ENCODE measurements around the gene SMAP1. TPM values are rescaled to one million over a fixed set of nuclear protein-coding genes. Genes with fewer than 3 reads are reported as not detected.

SMAP1 gene
- total and polyA plus RNA-seq, 9 of the 15 experiments (the other 6 are each of a cell fraction or from before 2014, with no cell fraction given) = 11.4 to 26.4 (median 15.5) TPM

- Histone ChIP-seq H3K27ac (ENCODE audit: extremely low read depth, low read depth, low read length) (no peak overlapping the region), H3K4me3 (no peak overlapping the region), H3K9me3 (replicated peaks; ENCODE audit: control insufficient read depth, insufficient read depth, low read depth, low read length) (no peaks in the 10 kb centered on the region), H3K27me3 (ENCODE audit: control insufficient read depth in 2 of 2, insufficient read depth in 2 of 2, low read length in 2 of 2) (no peaks in the 10 kb centered on the region), H2AFZ (ENCODE audit: low read depth, low read length) (no peak overlapping the region), H4K20me1 (replicated peaks; ENCODE audit: control insufficient read depth, insufficient read depth, low read length) (0 out of 2 replicates have a peak, but pooled peaks cover 4% of the 10 kb centered on the region), H3K9me1 (ENCODE audit: control insufficient read depth, insufficient read depth, low read length) (no peaks in the 10 kb centered on the region), H3K79me2 (ENCODE audit: control insufficient read depth, insufficient read depth, low read length) (peaks cover 46% of the 10 kb centered on the region), H3K36me3 (ENCODE audit: control insufficient read depth, insufficient read depth, low read length) (no peaks in the 10 kb centered on the region), H3K4me2 (ENCODE audit: insufficient read depth, low read length) (no peak overlapping the region; the same call in 1 of the 2 replicates), H3K9ac (ENCODE audit: insufficient read depth in 1 of 2, low read depth in 2 of 2, low read length in 2 of 2) (no peak overlapping the region; a peak in 1 of 4 replicates), H3K4me1 (replicated peaks in 1 of 2; ENCODE audit: control insufficient read depth in 2 of 2, insufficient read depth in 2 of 2, low read length in 2 of 2) (peaks cover 10 to 13% of the 10 kb centered on the region in 2 experiments; a peak in 3 of 5 replicates)
- POLR2A ChIA-PET = interaction anchor here (0.8 to 2.1 kb wide), 4 partner anchors 12 to 72 kb away, joined by 3 to 9 read pairs (median 4); no protein-coding TSS in a partner anchor
- intact Hi-C loops (cut with micrococcal nuclease) (no loop called here), in situ Hi-C loops (cut with MboI) (no loop called here)
- ATAC-seq (no peak), DNase-seq (ENCODE audit: extremely low read depth in 1 of 4, low spot score in 3 of 4) (no peak), FAIRE-seq (no peak)
- no peak for TF ChIP-seq ZNF583 (CRISPR knock-in tag; IDR thresholded peaks at IDR 0.05)
- TF ChIP-seq ARID3A (IDR thresholded peaks at IDR 0.05; ENCODE audit: borderline replicate concordance, low read depth, low read length) = no peak
- TF ChIP-seq ZNF134 (CRISPR knock-in tag; conservative IDR thresholded peaks at IDR 0.05) = no peak
- TF ChIP-seq NUFIP1 (IDR thresholded peaks at IDR 0.05; ENCODE audit: partially characterized antibody) = no peak
- TF ChIP-seq ZNF24 (IDR thresholded peaks at IDR 0.05) = peak; percentile 64; the same call in 1 of the 2 replicates
- no peak for TF ChIP-seq U2AF2 (optimal IDR thresholded peaks at IDR 0.05; ENCODE audit: low read depth, low read length)
- CTCF ChIA-PET (ENCODE audit: low intra/inter-chr PET ratio) = no interaction called here
- no TSS peak for BruUV-seq (replicated peaks)
- WGBS (ENCODE audit: insufficient coverage, low coverage, missing lambda C conversion rate) = 0% methylated on average over 1 of the region's 1 CpG
Measured at GRCh38 chr6:70672549-70672948, 4.9 kb downstream of the SMAP1 start.

Measured in K562 (cell line).